HepG2 (cell line): ENCODE data around the gene RAB3GAP1. TPM values are rescaled to one million over a fixed set of nuclear protein-coding genes. Genes with fewer than 3 reads are reported as not detected.

Experiments
- ATAC-seq: fragments of 200-7000 bp; cut with Tn5 transposase; 3 replicates; pipeline ENCODE4 v1.9.1; 2020; ENCODE audit warnings: mild to moderate bottlenecking, moderate library complexity
- BruUV-seq: library from RNA; stranded (reverse); fragments of 400-500 nt; replicated peaks from 2 replicates; lab custom pipeline; 2021; lab: Mats Ljungman, UMichigan
- CTCF ChIA-PET: fragments of 300-600 bp; formaldehyde crosslinking; extraction: SDS; loops from one replicate; lab custom pipeline; 2021; ENCODE audit warnings: low total read pairs, inconsistent platforms, low intra/inter-chr PET ratio; lab: Yijun Ruan, JAX
- POLR2A ChIA-PET: fragments of 350-600 bp; sonication (Branson Sonifier 250); formaldehyde crosslinking; loops from one replicate; lab custom pipeline; 2020; ENCODE audit warnings: antibody characterized with exemption, inconsistent platforms; lab: Yijun Ruan, JAX
- DNase-seq: peaks from one replicate; pipeline ENCODE4 v3.0.0-alpha.2; 2015; ENCODE audit warnings: low spot score
- FAIRE-seq: peaks from 3 replicates; lab custom pipeline; 2011; peaks lifted over from hg19 to GRCh38; lab: Jason Lieb, UNC
- H2AFZ ChIP-seq: one replicate; pipeline ENCODE4 v1.6.1; 2011; ENCODE audit warnings: low read length, inconsistent platforms
- H3K27ac ChIP-seq: fragments of 300-600 bp; 3 replicates; pipeline ENCODE4 v1.8.0; 2011; ENCODE audit warnings: mixed run types, mild to moderate bottlenecking, mixed read lengths, low read length, inconsistent platforms; ENCODE audit not compliant: insufficient read depth; ENCODE audit errors: extremely low read length
- H3K27me3 ChIP-seq, 2 experiments: fragments of 200-600 bp in 1 of 2; 2 replicates in 1 of 2; 3 replicates in 1 of 2; pipeline versions ENCODE4 v1.6.0 to v1.8.0; 2011; ENCODE audit warnings: low read length in 2 of 2, mild to moderate bottlenecking in 2 of 2, moderate library complexity in 2 of 2, inconsistent platforms in 1 of 2; ENCODE audit not compliant: insufficient read depth in 2 of 2, control insufficient read depth in 1 of 2
- H3K36me3 ChIP-seq, 2 experiments: fragments of 200-600 bp in 1 of 2; replicated peaks in 1 of 2; 2 replicates in 1 of 2; 3 replicates in 1 of 2; pipeline versions ENCODE4 v1.5.1 to v1.8.0; 2011; ENCODE audit warnings: low read length in 2 of 2, inconsistent platforms in 1 of 2; ENCODE audit not compliant: insufficient read depth in 2 of 2, control insufficient read depth in 1 of 2
- H3K4me1 ChIP-seq: 2 replicates; pipeline ENCODE4 v1.5.1; 2012; ENCODE audit warnings: low read length, inconsistent platforms; ENCODE audit not compliant: insufficient read depth
- H3K4me2 ChIP-seq: 2 replicates; pipeline ENCODE4 v1.6.0; 2011; ENCODE audit warnings: low read depth, low read length, inconsistent platforms
- H3K4me3 ChIP-seq, 3 experiments: fragments of 200-600 bp in 1 of 3; sonication (generic), shearing (Covaris generic) in 1 of 3; replicated peaks in 1 of 3; 2 replicates each; pipeline ENCODE4 v1.5.1; 2011 to 2016; ENCODE audit warnings: low read length in 3 of 3, inconsistent platforms in 2 of 3, low read depth in 2 of 3, mild to moderate bottlenecking in 2 of 3, control low read depth in 1 of 3, mixed read lengths in 1 of 3; ENCODE audit not compliant: insufficient read depth in 1 of 3
- H3K79me2 ChIP-seq: one replicate; pipeline ENCODE4 v1.6.1; 2011; ENCODE audit warnings: low read length, inconsistent platforms; ENCODE audit not compliant: insufficient read depth
- H3K9ac ChIP-seq: 2 replicates; pipeline ENCODE4 v1.6.0; 2011; ENCODE audit warnings: mild to moderate bottlenecking, low read depth, low read length, inconsistent platforms; ENCODE audit not compliant: insufficient read depth
- H3K9me3 ChIP-seq: 2 replicates; pipeline ENCODE4 v1.5.1; 2012; ENCODE audit warnings: mild to moderate bottlenecking, low read length
- H4K20me1 ChIP-seq: 2 replicates; pipeline ENCODE4 v1.6.0; 2011; ENCODE audit warnings: inconsistent platforms, mild to moderate bottlenecking, low read length, moderate library complexity; ENCODE audit not compliant: insufficient read depth
- ADNP ChIP-seq: sonication (generic); formaldehyde crosslinking; IDR thresholded peaks from 2 replicates; pipeline ENCODE4 v1.4.0; 2020; ENCODE audit warnings: missing genetic modification reagents
- IKZF4 ChIP-seq: sonication (generic); formaldehyde crosslinking; IDR thresholded peaks from 2 replicates; pipeline ENCODE4 v1.5.1; 2020; ENCODE audit warnings: borderline replicate concordance, mild to moderate bottlenecking, low read depth, missing genetic modification reagents; ENCODE audit errors: not compliant biosample characterization
- KLF11 ChIP-seq: IDR thresholded peaks from 2 replicates; pipeline ENCODE4 v1.6.1; 2016; ENCODE audit warnings: missing compliant biosample characterization
- NFE2L2 ChIP-seq: fragments of 150-350 bp; IDR thresholded peaks from 2 replicates; pipeline ENCODE4 v1.6.1; 2014; ENCODE audit warnings: low read length
- NRL ChIP-seq: sonication (generic); formaldehyde crosslinking; IDR thresholded peaks from 2 replicates; pipeline ENCODE4 v1.5.0; 2020; ENCODE audit warnings: missing genetic modification reagents, mild to moderate bottlenecking, moderate library complexity, borderline replicate concordance
- RBFOX2 ChIP-seq: fragments of 200-400 bp; formaldehyde crosslinking; IDR thresholded peaks from 2 replicates; pipeline ENCODE4 v1.6.1; 2017; ENCODE audit warnings: low read depth, mild to moderate bottlenecking, low read length
- ZNF12 ChIP-seq: sonication (generic); formaldehyde crosslinking; IDR thresholded peaks from 2 replicates; pipeline ENCODE4 v1.5.0; 2020; ENCODE audit warnings: missing genetic modification reagents
- ZNF382 ChIP-seq: sonication (generic); formaldehyde crosslinking; IDR thresholded peaks from 2 replicates; pipeline ENCODE4 v1.5.0; 2020; ENCODE audit warnings: missing genetic modification reagents, mild to moderate bottlenecking, borderline replicate concordance
- ZNF510 ChIP-seq: sonication (generic); formaldehyde crosslinking; IDR thresholded peaks from 2 replicates; pipeline ENCODE4 v1.4.0; 2020; ENCODE audit warnings: low read depth, mild to moderate bottlenecking, missing genetic modification reagents
- WGBS: methylation state at CpG from one replicate; pipeline ENCODE4 v1.1.6; 2017; ENCODE audit warnings: low lambda C conversion rate; 5-methylcytosine and 5-hydroxymethylcytosine counted together
- in situ Hi-C: cut with HindIII; loops from 2 replicates; pipeline ENCODE4 v1.10.0; 2017; ENCODE audit warnings: low pct_unique_long_range_greater_than_20kb; ENCODE audit not compliant: extremely low pct_ligation_motif_present
- intact Hi-C: fragments of 100-400 bp; cut with micrococcal nuclease; formaldehyde crosslinking; loops from one replicate; pipeline ENCODE4 v1.10.0; 2022; ENCODE audit not compliant: unreplicated experiment
- polyA plus RNA-seq, 8 experiments: library from polyadenylated mRNA; depleted of rRNA in 3 of 8; stranded (reverse) in 7 of 8; unstranded in 1 of 8; fragments of >200 nt; fragmentation: Illumina TruSeq in 4 of 8; extraction: Trizol in 4 of 8; gene quantifications; 2 replicates each; pipeline versions ENCODE4 v1.2.1 to v1.2.3, GENCODE V29; 2011 to 2016; ENCODE audit warnings: low read depth in 4 of 8, missing spikeins in 1 of 8, mixed read lengths in 1 of 8; ENCODE audit not compliant: insufficient read depth in 1 of 8
- total RNA-seq, 5 experiments: library from RNA; depleted of rRNA; stranded (reverse); fragments of >200 nt; fragmentation: Illumina TruSeq; extraction: Trizol; gene quantifications; 2 replicates each; pipeline ENCODE4 v1.2.3, GENCODE V29; 2016; ENCODE audit warnings: low read depth in 1 of 5
- TF ChIP-seq, protein P1 (sequence below): sonication (generic); formaldehyde crosslinking; IDR thresholded peaks from 2 replicates; pipeline ENCODE4 v1.9.0; 2021; ENCODE audit warnings: missing genetic modification reagents, borderline replicate concordance

The RAB3GAP1 gene
- total and polyA plus RNA-seq, 2 of the 13 experiments (the other 11 are each of a cell fraction or from before 2014, with no cell fraction given), result 15.2 to 48.8 TPM

DNA sequence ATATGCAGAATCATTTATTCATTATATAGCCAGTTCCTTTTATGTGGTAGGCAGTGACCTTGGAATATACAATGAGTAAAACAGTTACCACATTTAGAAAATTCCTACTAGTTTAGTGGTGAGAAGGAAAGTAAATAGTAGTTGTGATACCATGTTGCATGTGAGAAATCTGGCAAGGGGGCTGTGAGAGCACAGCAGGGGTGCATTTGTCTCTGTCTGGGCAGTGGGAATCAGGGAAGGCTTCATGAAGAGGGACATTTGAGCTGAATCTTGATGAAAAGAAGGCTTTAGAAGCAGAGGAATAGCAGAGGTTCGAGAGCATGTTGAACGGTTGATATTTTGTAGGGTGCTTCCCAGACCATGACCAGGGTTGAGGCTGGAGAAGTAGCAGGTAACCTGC lies 78.7 kb downstream of the RAB3GAP1 start:
- no peak for ATAC-seq
- POLR2A ChIA-PET, result no interaction called here
- no TSS peak for BruUV-seq
- no peak for FAIRE-seq
- intact Hi-C loops, result no loop called here
- no peak overlapping the region for H2AFZ ChIP-seq
- no peak overlapping the region for H3K4me3 ChIP-seq
- H4K20me1 ChIP-seq, result no peaks in the 10 kb centered on the region
- H3K9me3 ChIP-seq, result no peaks in the 10 kb centered on the region
- DNase-seq, result no peak
- no peak overlapping the region for H3K27ac ChIP-seq
- CTCF ChIA-PET, result no interaction called here
- no peak overlapping the region for H3K4me2 ChIP-seq
- no peaks in the 10 kb centered on the region for H3K79me2 ChIP-seq
- no peak for TF ChIP-seq IKZF4
- TF ChIP-seq RBFOX2, result no peak
- no peak for TF ChIP-seq NFE2L2
- no peak for TF ChIP-seq ZNF510 (CRISPR knock-in tag)
- TF ChIP-seq KLF11 (CRISPR knock-in tag), result no peak
- TF ChIP-seq, protein P1, sequence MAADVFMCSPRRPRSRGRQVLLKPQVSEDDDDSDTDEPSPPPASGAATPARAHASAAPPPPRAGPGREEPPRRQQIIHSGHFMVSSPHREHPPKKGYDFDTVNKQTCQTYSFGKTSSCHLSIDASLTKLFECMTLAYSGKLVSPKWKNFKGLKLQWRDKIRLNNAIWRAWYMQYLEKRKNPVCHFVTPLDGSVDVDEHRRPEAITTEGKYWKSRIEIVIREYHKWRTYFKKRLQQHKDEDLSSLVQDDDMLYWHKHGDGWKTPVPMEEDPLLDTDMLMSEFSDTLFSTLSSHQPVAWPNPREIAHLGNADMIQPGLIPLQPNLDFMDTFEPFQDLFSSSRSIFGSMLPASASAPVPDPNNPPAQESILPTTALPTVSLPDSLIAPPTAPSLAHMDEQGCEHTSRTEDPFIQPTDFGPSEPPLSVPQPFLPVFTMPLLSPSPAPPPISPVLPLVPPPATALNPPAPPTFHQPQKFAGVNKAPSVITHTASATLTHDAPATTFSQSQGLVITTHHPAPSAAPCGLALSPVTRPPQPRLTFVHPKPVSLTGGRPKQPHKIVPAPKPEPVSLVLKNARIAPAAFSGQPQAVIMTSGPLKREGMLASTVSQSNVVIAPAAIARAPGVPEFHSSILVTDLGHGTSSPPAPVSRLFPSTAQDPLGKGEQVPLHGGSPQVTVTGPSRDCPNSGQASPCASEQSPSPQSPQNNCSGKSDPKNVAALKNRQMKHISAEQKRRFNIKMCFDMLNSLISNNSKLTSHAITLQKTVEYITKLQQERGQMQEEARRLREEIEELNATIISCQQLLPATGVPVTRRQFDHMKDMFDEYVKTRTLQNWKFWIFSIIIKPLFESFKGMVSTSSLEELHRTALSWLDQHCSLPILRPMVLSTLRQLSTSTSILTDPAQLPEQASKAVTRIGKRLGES, result no peak
- no peak for TF ChIP-seq NRL (CRISPR knock-in tag)
- no peak for TF ChIP-seq ZNF12 (CRISPR knock-in tag)
- TF ChIP-seq ADNP (CRISPR knock-in tag), result no peak
- TF ChIP-seq ZNF382, result no peak
- no peaks in the 10 kb centered on the region for H3K27me3 ChIP-seq
- no peak overlapping the region for H3K9ac ChIP-seq
- H3K4me1 ChIP-seq, result no peaks in the 10 kb centered on the region
- in situ Hi-C loops, result no loop called here
- H3K36me3 ChIP-seq, result peaks cover 18 to 66% of the 10 kb centered on the region in 2 experiments
- 100% methylated on average over 2 of the region's 2 CpGs for WGBS
